ENCODE measurements around the gene SLC37A2.

- TF ChIP-seq CTCF (optimal IDR thresholded peaks at IDR 0.05 in 1 of 3, IDR thresholded peaks at IDR 0.05 in 1 of 3, conservative IDR thresholded peaks at IDR 0.05 in 1 of 3; ENCODE audit: extremely low read depth in 1 of 3, insufficient read depth in 2 of 3, low read length in 3 of 3) (no peak), EZH2 (IDR thresholded peaks at IDR 0.05; ENCODE audit: low read length) (no peak)
Measured at GRCh38 chr11:125102510-125102909, 39.4 kb downstream of the SLC37A2 start.

Data from keratinocyte (primary cell).